OCI-LY7 (cell line): ENCODE data around the gene KLHL13. TPM values are rescaled to one million over a fixed set of nuclear protein-coding genes. Genes with fewer than 3 reads are reported as not detected.
"Not testable (repeated sequence)": the region's sequence is repeated elsewhere in the genome, so short reads cannot be mapped to it uniquely, and the experiment has no call there.

Source experiments
- BruUV-seq: library from RNA; stranded (reverse); fragments of 400-500 nt; replicated peaks from 2 replicates; lab custom pipeline; 2021; lab: Mats Ljungman, UMichigan
- CTCF ChIA-PET: fragments of 300-600 bp; sonication (Branson Sonifier 250); formaldehyde crosslinking; loops from one replicate; lab custom pipeline; 2022; ENCODE audit warnings: antibody characterized with exemption; ENCODE audit not compliant: unreplicated experiment; lab: Charles Lee
- POLR2A ChIA-PET: fragments of 300-600 bp; sonication (Branson Sonifier 250); formaldehyde crosslinking; loops from one replicate; lab custom pipeline; 2022; ENCODE audit warnings: antibody characterized with exemption; lab: Charles Lee
- DNase-seq: peaks from one replicate; pipeline ENCODE4 v3.0.0-alpha.2; 2015; ENCODE audit warnings: low spot score
- H2AFZ ChIP-seq: fragments of 200-600 bp; sonication (generic), shearing (Covaris generic); 2 replicates; pipeline ENCODE4 v1.6.1; 2014; ENCODE audit warnings: mild to moderate bottlenecking, antibody characterized with exemption, low read length, moderate library complexity
- H3K27ac ChIP-seq: fragments of 200-600 bp; sonication (generic); 2 replicates; pipeline ENCODE4 v1.5.1; 2014; ENCODE audit warnings: mixed run types, low read depth, mild to moderate bottlenecking, moderate library complexity, low read length, inconsistent platforms; ENCODE audit not compliant: poor library complexity, severe bottlenecking
- H3K36me3 ChIP-seq: fragments of 200-600 bp; sonication (generic); 2 replicates; pipeline ENCODE4 v1.6.1; 2014; ENCODE audit warnings: mild to moderate bottlenecking, antibody characterized with exemption, low read length, moderate library complexity, mixed read lengths; ENCODE audit not compliant: insufficient read depth
- H3K4me1 ChIP-seq: fragments of 200-600 bp; sonication (generic); 2 replicates; pipeline ENCODE4 v1.5.1; 2014; ENCODE audit warnings: mild to moderate bottlenecking, low read length; ENCODE audit not compliant: insufficient read depth, poor library complexity, severe bottlenecking
- H3K4me2 ChIP-seq: fragments of 200-600 bp; sonication (generic); 2 replicates; pipeline ENCODE4 v1.6.1; 2014; ENCODE audit warnings: mild to moderate bottlenecking, low read length
- H3K4me3 ChIP-seq: fragments of 200-600 bp; sonication (generic); 2 replicates; pipeline ENCODE4 v1.5.1; 2014; ENCODE audit warnings: mild to moderate bottlenecking, low read depth, low read length; ENCODE audit not compliant: poor library complexity, severe bottlenecking
- H3K79me2 ChIP-seq: fragments of 200-600 bp; sonication (generic); 2 replicates; pipeline ENCODE4 v1.6.1; 2016; ENCODE audit warnings: low read depth, mild to moderate bottlenecking, low read length, moderate library complexity, mixed read lengths; ENCODE audit not compliant: insufficient read depth
- H3K9me2 ChIP-seq: fragments of 200-600 bp; sonication (generic); 2 replicates; pipeline ENCODE4 v1.6.1; 2016; ENCODE audit warnings: mild to moderate bottlenecking, low read length, mixed read lengths; ENCODE audit not compliant: insufficient read depth
- H3K9me3 ChIP-seq: fragments of 200-600 bp; sonication (generic); 2 replicates; pipeline ENCODE4 v1.6.1; 2014; ENCODE audit warnings: mild to moderate bottlenecking, mixed run types, low read length, mixed read lengths
- H4K20me1 ChIP-seq: fragments of 200-600 bp; sonication (generic); 2 replicates; pipeline ENCODE4 v1.6.1; 2014; ENCODE audit warnings: mild to moderate bottlenecking, antibody characterized with exemption, low read length, moderate library complexity, mixed read lengths; ENCODE audit not compliant: insufficient read depth
- EZH2phosphoT487 ChIP-seq: fragments of 200-600 bp; sonication (generic); IDR thresholded peaks from 2 replicates; pipeline ENCODE4 v1.6.1; 2018; ENCODE audit warnings: low read depth, borderline replicate concordance, mild to moderate bottlenecking, mixed run types, antibody characterized with exemption, low read length, moderate library complexity, mixed read lengths
- intact Hi-C: fragments of 100-400 bp; cut with micrococcal nuclease; formaldehyde crosslinking; loops from one replicate; pipeline ENCODE4 v1.10.0; 2022; ENCODE audit not compliant: unreplicated experiment
- total RNA-seq, 2 experiments: library from RNA; depleted of rRNA in 1 of 2; stranded (reverse); fragments of >200 nt in 1 of 2; shearing (Covaris generic) in 1 of 2; gene quantifications; 2 replicates each; pipeline ENCODE4 v1.2.3, GENCODE V29; 2014 to 2022
- TF ChIP-seq, protein P1 (sequence below): fragments of 200-600 bp; sonication (generic); conservative IDR thresholded peaks from 2 replicates; pipeline ENCODE4 v1.5.1; 2014; ENCODE audit warnings: mild to moderate bottlenecking, antibody characterized with exemption, low read length, moderate library complexity, mixed read lengths

The KLHL13 gene
- total RNA-seq, 2 experiments from 2014 or later: not detected

DNA sequence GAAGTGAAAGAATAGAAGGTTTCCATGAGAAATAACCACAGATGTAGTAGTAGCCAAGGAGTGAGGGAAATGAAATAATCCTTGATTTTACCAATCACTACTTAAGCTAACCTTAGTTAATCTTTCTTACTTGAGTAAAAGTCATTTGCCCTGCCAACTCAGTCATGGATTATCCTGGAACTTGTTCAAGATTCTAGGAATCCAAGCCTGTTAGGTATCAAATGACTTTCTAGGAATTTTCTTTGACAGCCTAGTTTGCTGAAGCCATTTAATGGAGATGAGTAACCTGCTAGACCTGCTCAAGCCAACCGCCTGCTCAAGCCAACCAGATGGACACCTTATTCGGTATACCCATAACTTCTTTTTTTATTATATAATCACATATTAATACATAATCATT, 180.5 kb downstream of the KLHL13 start:
- CTCF ChIA-PET: no interaction called here

DNA sequence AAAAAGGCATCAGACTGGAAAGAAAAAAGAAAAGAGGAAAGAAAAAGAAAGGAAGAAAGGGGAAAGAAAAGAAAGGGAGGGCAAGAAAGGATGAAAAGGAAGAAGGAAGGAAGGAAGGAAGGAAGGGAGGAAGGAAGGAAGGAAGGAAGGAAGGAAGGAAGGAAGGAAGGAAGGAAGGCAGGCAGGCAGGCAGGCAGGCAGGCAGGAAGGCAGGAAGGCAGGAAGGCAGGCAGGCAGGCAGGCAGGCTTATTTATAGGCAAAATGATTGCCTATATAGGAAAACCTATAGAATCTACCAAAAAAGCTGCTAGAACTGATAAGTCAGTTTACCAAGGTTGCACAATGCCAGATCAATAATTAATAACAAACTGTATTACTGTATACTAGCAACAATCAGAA, 186.5 kb downstream of the KLHL13 start:
- H4K20me1 ChIP-seq, H3K4me1 ChIP-seq, H3K4me3 ChIP-seq, H3K9me2 ChIP-seq, H3K4me2 ChIP-seq, CTCF ChIA-PET, H3K27ac ChIP-seq, H3K36me3 ChIP-seq, DNase-seq, BruUV-seq, H3K79me2 ChIP-seq, H3K9me3 ChIP-seq, intact Hi-C loops, H2AFZ ChIP-seq: not testable (repeated sequence)
- POLR2A ChIA-PET: interaction anchor here (0.7 kb wide), 1 partner anchor 26 kb away, joined by 3 read pairs; no protein-coding TSS in a partner anchor

More for the DNA sequence above, 180.5 kb downstream of the KLHL13 start:
- TF ChIP-seq EZH2phosphoT487: no peak
- TF ChIP-seq, protein P1, sequence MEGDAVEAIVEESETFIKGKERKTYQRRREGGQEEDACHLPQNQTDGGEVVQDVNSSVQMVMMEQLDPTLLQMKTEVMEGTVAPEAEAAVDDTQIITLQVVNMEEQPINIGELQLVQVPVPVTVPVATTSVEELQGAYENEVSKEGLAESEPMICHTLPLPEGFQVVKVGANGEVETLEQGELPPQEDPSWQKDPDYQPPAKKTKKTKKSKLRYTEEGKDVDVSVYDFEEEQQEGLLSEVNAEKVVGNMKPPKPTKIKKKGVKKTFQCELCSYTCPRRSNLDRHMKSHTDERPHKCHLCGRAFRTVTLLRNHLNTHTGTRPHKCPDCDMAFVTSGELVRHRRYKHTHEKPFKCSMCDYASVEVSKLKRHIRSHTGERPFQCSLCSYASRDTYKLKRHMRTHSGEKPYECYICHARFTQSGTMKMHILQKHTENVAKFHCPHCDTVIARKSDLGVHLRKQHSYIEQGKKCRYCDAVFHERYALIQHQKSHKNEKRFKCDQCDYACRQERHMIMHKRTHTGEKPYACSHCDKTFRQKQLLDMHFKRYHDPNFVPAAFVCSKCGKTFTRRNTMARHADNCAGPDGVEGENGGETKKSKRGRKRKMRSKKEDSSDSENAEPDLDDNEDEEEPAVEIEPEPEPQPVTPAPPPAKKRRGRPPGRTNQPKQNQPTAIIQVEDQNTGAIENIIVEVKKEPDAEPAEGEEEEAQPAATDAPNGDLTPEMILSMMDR: no peak
- no peaks in the 10 kb centered on the region for H3K36me3 ChIP-seq
- DNase-seq: no peak
- no peaks in the 10 kb centered on the region for H4K20me1 ChIP-seq
- BruUV-seq: no TSS peak
- no peak overlapping the region for H3K4me3 ChIP-seq
- no peak overlapping the region for H3K4me2 ChIP-seq
- POLR2A ChIA-PET: no interaction called here
- no peak overlapping the region for H2AFZ ChIP-seq
- H3K4me1 ChIP-seq: no peaks in the 10 kb centered on the region
- H3K27ac ChIP-seq: no peak overlapping the region
- H3K9me3 ChIP-seq: no peaks in the 10 kb centered on the region
- intact Hi-C loops: no loop called here
- no peaks in the 10 kb centered on the region for H3K79me2 ChIP-seq
- no peaks in the 10 kb centered on the region for H3K9me2 ChIP-seq

DNA sequence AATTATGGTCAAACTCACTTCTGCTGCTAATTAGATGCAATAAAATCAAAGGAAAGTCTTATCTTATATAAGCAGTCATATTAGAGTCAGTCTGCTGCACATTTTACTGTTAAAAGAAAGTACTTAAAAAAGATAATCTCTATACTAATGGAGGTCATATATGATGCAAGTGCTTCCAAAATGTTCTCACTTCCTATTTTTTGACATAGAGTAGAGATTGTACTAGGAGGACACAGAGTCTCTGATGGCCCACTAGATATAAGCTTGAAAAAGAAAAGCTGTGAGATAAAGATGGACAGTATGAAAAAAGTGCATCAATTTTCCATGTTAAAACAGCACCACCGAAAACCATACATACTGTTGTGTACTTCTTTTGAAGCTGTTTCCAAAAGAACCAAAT, 196.9 kb downstream of the KLHL13 start:
- Histone ChIP-seq H2AFZ (no peak overlapping the region), H3K4me1 (no peaks in the 10 kb centered on the region), H3K36me3 (no peaks in the 10 kb centered on the region), H3K9me3 (no peaks in the 10 kb centered on the region), H3K27ac (no peak overlapping the region), H4K20me1 (no peaks in the 10 kb centered on the region), H3K79me2 (no peaks in the 10 kb centered on the region), H3K4me3 (no peak overlapping the region), H3K4me2 (no peak overlapping the region), H3K9me2 (no peaks in the 10 kb centered on the region)
- ChIA-PET POLR2A (no interaction called here), CTCF (no interaction called here)
- intact Hi-C loops: no loop called here
- no TSS peak for BruUV-seq
- no peak for DNase-seq
- TF ChIP-seq, protein P1: no peak
- TF ChIP-seq EZH2phosphoT487: no peak
